Testis (tissue), 2 donors: ENCODE data around the gene IGSF9B.

Experiments used
- CTCF ChIP-seq, 3 experiments: fragments of 450-650 bp in 2 of 3; fragments of 200-600 bp in 1 of 3; sonication (generic) in 1 of 3; IDR thresholded peaks; one replicate each; pipeline ENCODE4 v1.5.1; 2016 to 2019; ENCODE audit warnings: antibody characterized with exemption in 3 of 3, mild to moderate bottlenecking in 2 of 3, moderate library complexity in 1 of 3
- POLR2A ChIP-seq: fragments of 450-650 bp; IDR thresholded peaks from one replicate; pipeline ENCODE4 v1.6.1; 2017; ENCODE audit warnings: antibody characterized with exemption, mild to moderate bottlenecking, moderate library complexity

GRCh38 chr11:133936136-133936535 lies 20.6 kb downstream of the IGSF9B start:
- no peak for TF ChIP-seq CTCF (IDR thresholded peaks at IDR 0.05)
- no peak for TF ChIP-seq POLR2A
